AG04450 (cell line): ENCODE results near the gene TMEM200C. TPM values are rescaled to one million over a fixed set of nuclear protein-coding genes. Genes with fewer than 3 reads are reported as not detected.

Experiments
- CTCF ChIA-PET: fragments of 300-600, 350-600 bp; formaldehyde crosslinking; extraction: SDS; loops from one replicate; lab custom pipeline; 2022; ENCODE audit warnings: antibody characterized with exemption, inconsistent platforms; lab: Charles Lee
- POLR2A ChIA-PET: fragments of 350-600 bp; formaldehyde crosslinking; extraction: SDS; loops from one replicate; lab custom pipeline; 2021; ENCODE audit warnings: antibody characterized with exemption, inconsistent platforms; lab: Yijun Ruan, JAX
- DNase-seq: peaks from one replicate; pipeline ENCODE4 v3.0.0-alpha.2; 2011; ENCODE audit warnings: low read depth, low spot score
- H3K27ac ChIP-seq: one replicate; pipeline ENCODE4 v1.5.1; 2012; ENCODE audit warnings: low read depth, low read length, control low read depth
- H3K27me3 ChIP-seq: one replicate; pipeline ENCODE4 v1.6.0; 2012; ENCODE audit warnings: low read length; ENCODE audit not compliant: control insufficient read depth, insufficient read depth
- H3K4me3 ChIP-seq: 2 replicates; pipeline ENCODE4 v1.5.1; 2011; ENCODE audit warnings: mild to moderate bottlenecking, low read depth, low read length, control low read depth
- H3K9me3 ChIP-seq: 2 replicates; pipeline ENCODE4 v1.5.1; 2012; ENCODE audit warnings: low read length; ENCODE audit not compliant: control insufficient read depth, insufficient read depth
- polyA plus RNA-seq: library from polyadenylated mRNA; depleted of rRNA; stranded (reverse); fragments of >200 nt; gene quantifications from 2 replicates; pipeline ENCODE4 v1.2.3, GENCODE V29; 2011
- TF ChIP-seq, protein P1 (sequence below): IDR thresholded peaks from 2 replicates; pipeline ENCODE4 v1.5.1; 2011; ENCODE audit warnings: low read depth, low read length, control low read depth, inconsistent platforms

TMEM200C gene
- polyA plus RNA-seq, 1 experiment, result 1.6 TPM

- TF ChIP-seq, protein P1, sequence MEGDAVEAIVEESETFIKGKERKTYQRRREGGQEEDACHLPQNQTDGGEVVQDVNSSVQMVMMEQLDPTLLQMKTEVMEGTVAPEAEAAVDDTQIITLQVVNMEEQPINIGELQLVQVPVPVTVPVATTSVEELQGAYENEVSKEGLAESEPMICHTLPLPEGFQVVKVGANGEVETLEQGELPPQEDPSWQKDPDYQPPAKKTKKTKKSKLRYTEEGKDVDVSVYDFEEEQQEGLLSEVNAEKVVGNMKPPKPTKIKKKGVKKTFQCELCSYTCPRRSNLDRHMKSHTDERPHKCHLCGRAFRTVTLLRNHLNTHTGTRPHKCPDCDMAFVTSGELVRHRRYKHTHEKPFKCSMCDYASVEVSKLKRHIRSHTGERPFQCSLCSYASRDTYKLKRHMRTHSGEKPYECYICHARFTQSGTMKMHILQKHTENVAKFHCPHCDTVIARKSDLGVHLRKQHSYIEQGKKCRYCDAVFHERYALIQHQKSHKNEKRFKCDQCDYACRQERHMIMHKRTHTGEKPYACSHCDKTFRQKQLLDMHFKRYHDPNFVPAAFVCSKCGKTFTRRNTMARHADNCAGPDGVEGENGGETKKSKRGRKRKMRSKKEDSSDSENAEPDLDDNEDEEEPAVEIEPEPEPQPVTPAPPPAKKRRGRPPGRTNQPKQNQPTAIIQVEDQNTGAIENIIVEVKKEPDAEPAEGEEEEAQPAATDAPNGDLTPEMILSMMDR, result no peak
- Histone ChIP-seq H3K27ac (no peak overlapping the region), H3K9me3 (no peaks in the 10 kb centered on the region), H3K4me3 (no peak overlapping the region), H3K27me3 (no peaks in the 10 kb centered on the region)
- POLR2A ChIA-PET, result no interaction called here
- no peak for DNase-seq
- CTCF ChIA-PET, result interaction anchor here (1.3 kb wide), 1 partner anchor 10 kb away, joined by 4 read pairs; no protein-coding TSS in a partner anchor
Observed at GRCh38 chr18:5914951-5915350, 19.6 kb upstream of the TMEM200C start.

DNA sequence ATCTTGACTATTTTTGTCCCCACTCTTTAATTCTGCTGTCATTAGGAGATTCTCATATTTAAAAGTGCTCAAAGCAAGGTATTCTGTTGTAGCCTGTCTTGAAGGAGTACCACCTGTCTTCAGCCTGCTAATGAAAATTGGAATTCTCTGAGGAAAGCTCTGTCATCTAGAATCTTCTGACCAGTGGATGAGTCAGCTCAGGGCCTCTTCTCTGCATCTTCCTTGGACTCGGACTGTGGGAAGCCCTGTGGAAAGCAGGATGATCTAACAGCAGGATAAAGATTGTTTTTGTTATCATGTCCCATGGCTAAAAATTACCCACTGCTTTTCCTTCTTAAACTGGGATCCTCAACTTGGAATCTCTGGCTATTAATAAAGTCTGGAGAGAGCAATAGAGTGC is 18.7 kb upstream of the TMEM200C start:
- TF ChIP-seq, protein P1, result no peak
- DNase-seq, result no peak
- Histone ChIP-seq H3K27me3 (no peaks in the 10 kb centered on the region), H3K27ac (no peak overlapping the region), H3K9me3 (no peaks in the 10 kb centered on the region), H3K4me3 (no peak overlapping the region)
- CTCF ChIA-PET, result interaction anchor here (1.3 kb wide), 2 partner anchors 9 to 23 kb away, joined by 3 to 4 read pairs; no protein-coding TSS in a partner anchor
- POLR2A ChIA-PET, result no interaction called here

GRCh38 chr18:5912566-5912965 is 17.2 kb upstream of the TMEM200C start:
- CTCF ChIA-PET, result interaction anchor here (2.1 kb wide), 1 partner anchor 22 kb away, joined by 5 read pairs; no protein-coding TSS in a partner anchor
- Histone ChIP-seq H3K27me3 (no peaks in the 10 kb centered on the region), H3K4me3 (no peak overlapping the region), H3K9me3 (no peaks in the 10 kb centered on the region), H3K27ac (no peak overlapping the region)
- no peak for DNase-seq
- TF ChIP-seq, protein P1, result no peak
- POLR2A ChIA-PET, result no interaction called here

DNA sequence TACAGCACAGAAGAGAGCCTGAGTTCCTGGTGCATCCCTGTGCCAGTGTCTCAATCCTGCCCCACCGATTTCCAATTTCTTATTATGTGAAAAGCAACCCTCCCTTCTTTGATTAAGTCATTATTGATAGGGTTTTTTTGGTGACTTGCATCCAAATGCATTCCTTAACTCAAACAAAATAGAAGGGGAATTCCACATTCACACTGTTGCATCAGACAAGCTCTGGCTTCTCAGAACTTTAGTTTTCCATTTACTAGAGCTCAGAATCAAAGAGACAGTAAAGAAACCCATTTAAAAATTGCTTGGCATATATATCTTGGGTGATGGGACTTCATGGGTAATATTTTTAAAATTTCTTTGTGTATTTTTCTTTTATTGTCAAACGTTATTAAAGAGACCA is 13.8 kb upstream of the TMEM200C start:
- H3K9me3 ChIP-seq, result no peaks in the 10 kb centered on the region

GRCh38 chr18:5903386-5903785 is 8.1 kb upstream of the TMEM200C start:
- Histone ChIP-seq H3K9me3 (no peaks in the 10 kb centered on the region), H3K27me3 (no peaks in the 10 kb centered on the region), H3K4me3 (no peak overlapping the region), H3K27ac (no peak overlapping the region)
- CTCF ChIA-PET, result interaction anchor here (1.0 to 2.1 kb wide), 3 partner anchors 13 to 315 kb away, joined by 3 to 11 read pairs (median 4); no protein-coding TSS in a partner anchor
- TF ChIP-seq, protein P1, result no peak
- no peak for DNase-seq
- POLR2A ChIA-PET, result no interaction called here

More for the DNA sequence above, 13.8 kb upstream of the TMEM200C start:
- ChIA-PET POLR2A (no interaction called here), CTCF (interaction anchor here (1.3 kb wide), 2 partner anchors 11 to 19 kb away, joined by 3 to 12 read pairs; no protein-coding TSS in a partner anchor)
- no peak overlapping the region for H3K27ac ChIP-seq
- no peak overlapping the region for H3K4me3 ChIP-seq
- TF ChIP-seq, protein P1, result no peak
- no peak for DNase-seq
- H3K27me3 ChIP-seq, result no peaks in the 10 kb centered on the region
